ENCODE measurements around the gene WDR45B.
"Not testable (repeated sequence)": the region's sequence is repeated elsewhere in the genome, so short reads cannot be mapped to it uniquely, and the experiment has no call there.

Gene WDR45B

DNA sequence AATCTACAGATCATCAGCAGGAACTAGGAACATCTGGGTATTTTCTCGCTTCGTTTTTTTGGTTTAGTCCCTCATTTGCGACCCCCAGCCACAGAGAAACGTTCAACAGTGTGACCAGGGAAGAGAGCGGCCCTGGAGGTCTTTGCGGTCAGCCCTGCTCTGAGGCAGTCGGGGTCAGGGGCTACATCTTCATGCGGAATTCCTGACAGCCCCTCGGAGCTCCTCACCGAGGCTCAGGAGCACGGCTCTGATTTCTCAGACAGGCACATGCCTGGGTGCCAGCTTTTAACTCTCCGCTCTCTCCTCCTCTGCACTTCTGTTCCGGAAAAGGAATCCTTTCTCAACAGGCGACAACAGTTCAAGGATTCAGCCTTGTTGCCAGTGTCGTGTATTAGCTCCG, 8.0 kb upstream of the WDR45B start:
- no peak for TF ChIP-seq ZNF274 (IDR thresholded peaks at IDR 0.05; ENCODE audit: low read depth, low read length)
- no peak overlapping the region for H3K4me3 ChIP-seq (ENCODE audit: low read length)

DNA sequence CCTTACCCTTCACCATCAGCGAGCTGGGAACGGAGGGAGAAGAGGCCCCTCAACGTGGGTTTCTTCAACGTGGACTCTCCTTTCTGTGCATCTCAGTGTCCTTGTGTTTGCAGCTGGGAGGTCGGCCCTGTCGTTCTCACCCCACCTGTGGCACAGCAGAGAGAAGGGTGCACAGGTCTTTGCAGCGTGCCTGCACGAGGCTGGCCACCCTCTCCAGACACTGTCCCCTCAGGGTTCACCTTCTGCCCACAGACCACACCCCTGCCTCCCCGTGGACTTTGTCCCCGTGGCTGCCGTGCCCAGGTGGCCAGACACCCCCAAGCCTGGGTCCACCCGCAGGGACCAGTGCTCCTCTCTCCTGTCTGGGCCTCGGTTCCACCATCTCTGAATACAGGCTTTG, 7.3 kb upstream of the WDR45B start:
- no peak overlapping the region for H3K4me3 ChIP-seq (ENCODE audit: low read length)
- no peak for TF ChIP-seq ZNF274 (IDR thresholded peaks at IDR 0.05; ENCODE audit: low read depth, low read length)

DNA sequence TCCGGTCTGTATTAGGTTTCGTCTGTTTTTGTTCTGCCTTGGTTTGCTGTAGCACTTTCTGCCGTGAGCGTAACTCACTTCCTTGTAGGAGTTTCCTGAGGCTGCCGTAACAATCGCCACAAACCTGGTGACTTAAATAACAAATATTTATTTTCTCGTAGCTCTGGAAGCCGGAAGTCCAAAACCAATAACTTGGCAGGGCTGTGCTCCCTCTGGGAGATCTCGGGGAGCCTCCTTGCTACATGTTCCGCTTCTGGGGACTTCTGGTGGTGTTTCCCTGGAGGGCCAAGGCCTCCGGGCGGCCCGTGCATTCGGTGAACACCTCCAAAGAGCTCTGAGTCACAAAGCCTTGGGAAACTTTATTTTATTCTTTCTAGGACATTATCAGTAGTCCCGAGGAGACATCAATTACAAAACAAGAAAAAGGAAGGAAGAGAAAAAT, 6.8 kb upstream of the WDR45B start:
- no peak for TF ChIP-seq ZNF274 (IDR thresholded peaks at IDR 0.05; ENCODE audit: low read depth, low read length)
- no peak overlapping the region for H3K4me3 ChIP-seq (ENCODE audit: low read length)

DNA sequence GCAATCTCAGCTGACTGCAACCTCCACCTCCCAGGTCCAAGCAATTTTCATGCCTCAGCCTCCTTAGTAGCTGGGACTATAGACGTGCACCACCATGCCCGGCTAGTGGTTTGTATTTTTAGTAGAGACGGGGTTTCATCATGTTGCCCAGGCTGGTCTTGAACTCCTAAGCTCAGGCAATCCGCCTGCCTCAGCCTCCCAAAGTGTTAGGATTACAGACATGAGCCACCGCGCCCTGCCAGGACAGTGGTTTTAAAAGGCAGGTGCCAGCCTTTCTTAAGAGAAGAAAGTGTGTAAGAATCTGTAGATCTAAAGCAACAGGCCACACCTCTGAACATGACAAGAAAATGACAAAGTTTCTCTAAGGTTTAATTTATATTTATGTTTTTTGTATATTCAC, 6.4 kb upstream of the WDR45B start:
- H3K4me3 ChIP-seq (ENCODE audit: low read length), result not testable (repeated sequence)

DNA sequence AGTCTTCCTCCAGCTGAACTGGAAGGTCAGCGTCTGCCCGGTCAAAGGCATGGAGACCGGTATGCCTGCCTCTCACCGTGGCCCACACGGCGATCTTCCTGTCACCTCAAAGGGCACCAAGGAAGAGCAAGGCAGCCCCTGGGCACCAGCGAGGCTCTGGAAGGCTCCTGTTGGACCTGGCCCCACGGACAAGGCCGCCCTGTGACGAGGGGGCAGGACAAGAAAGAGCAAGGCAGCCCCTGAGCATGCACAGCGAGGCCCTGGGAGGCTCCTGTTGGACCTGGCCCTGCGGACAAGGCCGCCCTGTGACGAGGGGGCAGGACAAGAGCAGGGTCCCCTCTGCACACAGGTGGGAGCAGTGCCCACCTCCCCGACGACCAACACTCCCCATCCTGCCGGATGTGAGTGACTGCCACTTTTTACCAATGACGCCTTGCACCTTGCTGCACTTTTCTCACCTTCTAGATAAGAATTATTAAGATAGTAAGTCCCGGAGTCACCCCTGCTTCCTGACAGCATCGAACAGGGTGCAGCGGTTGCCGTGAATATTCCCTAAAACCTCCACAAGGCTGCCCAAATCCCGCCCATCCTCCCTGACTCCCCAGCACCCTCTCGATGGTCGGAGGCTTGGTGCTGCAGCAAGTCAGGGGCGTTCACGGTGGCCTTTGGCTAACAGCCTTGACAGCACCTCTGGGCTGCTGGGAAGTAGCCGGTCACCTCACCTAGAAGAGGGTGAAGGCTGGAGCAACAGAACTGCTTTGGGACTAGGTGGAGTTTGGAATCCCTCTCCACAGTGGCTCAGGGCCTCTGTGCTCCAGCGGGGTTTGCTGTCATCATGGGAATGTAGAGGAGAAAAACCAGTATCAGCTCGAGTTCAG, 5.6 kb upstream of the WDR45B start:
- TF ChIP-seq ZNF274 (IDR thresholded peaks at IDR 0.05; ENCODE audit: low read depth, low read length), result no peak
- no peak overlapping the region for H3K4me3 ChIP-seq (ENCODE audit: low read length)

DNA sequence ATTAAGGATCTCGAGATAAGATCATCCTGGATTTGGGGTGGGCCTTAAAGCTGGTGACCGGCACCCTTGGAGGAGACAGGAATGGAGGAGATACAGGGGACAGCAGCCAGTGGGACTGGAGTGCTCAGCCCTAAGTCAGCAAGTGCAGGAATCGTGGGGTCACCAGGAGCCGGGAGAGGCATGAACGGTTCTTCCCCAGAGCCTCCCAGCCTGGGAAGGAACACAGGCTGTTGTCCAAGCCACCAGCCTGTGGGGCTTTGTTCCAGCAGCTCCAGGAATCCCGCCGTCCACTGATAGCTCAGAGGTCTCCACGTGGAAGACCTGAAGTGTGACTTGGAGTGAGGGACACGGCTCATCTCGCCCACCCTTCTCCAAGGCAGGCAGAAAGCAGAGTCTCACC, 2.5 kb upstream of the WDR45B start:
- H3K4me3 ChIP-seq (ENCODE audit: low read length), result no peak overlapping the region
- TF ChIP-seq ZNF274 (IDR thresholded peaks at IDR 0.05; ENCODE audit: low read depth, low read length), result no peak

DNA sequence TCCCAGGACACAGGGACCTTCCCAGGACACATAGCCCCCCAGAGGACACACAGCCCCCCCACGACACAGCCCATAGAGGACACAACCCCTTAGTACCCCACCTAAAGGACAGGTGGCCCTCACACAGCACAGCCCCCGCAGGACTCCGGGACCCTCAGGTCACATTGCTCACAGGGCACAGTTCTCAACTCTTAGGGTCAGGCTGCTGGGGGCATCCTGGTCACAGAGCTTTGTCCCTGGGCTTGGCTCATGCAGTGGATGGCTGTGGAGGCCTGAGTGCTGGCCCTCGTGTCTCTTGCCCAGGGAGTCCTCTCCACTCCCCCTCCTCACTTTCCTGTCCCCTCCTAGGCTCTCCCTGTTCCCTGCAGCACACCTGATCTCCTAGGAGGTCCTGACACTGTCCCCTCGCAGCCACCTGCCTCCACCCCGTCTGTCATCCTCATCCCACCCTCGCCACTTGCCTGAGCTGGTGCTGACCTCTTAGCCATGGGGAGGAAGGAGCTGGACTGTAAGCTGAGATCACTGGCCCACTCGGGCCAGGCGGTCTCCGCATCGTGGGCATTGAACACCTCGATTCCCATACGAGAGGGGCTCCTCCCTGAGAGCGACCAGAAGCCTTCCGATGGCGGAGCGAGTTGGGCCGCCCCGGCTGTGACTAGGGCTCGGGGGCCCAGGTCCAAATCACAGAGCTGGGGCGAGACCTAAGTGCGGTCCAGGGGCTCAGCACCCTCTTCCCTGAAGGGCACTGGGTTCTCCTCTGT, 1.4 kb upstream of the WDR45B start:
- H3K4me3 ChIP-seq (ENCODE audit: low read length), result no peak overlapping the region
- TF ChIP-seq ZNF274 (IDR thresholded peaks at IDR 0.05; ENCODE audit: low read depth, low read length), result no peak

DNA sequence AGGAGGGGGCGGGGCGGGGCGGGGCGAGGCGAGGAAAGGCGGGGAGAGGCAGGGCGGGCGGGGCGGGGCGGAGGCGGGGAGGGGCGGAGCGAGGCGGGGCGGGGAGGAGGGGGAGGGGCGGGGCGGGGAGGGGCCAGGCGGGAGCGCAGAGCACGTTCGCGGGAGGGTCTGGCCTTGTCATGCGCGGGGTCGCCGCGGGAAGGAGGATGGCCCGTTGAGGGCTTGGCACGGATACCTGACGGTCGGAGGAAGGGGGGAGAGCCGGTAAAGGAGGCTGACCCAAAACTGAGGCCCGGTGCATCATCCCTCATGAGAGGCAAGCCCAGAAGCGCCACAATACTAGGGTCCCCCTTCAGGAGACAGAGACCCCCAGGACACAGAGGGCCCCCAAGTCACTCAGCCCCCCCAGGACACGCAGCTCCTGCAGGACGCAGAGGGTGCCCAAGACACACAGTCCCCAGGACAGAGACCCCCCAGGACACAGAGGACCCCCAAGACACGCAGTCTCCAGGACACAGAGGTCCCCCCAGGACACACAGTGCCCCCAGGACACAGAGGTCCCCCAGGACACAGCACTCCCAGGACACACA, 593 bp upstream of the WDR45B start:
- peak overlapping the region; percentile 37; the same call in 1 of the 2 replicates for H3K4me3 ChIP-seq (ENCODE audit: low read length)
- TF ChIP-seq ZNF274 (IDR thresholded peaks at IDR 0.05; ENCODE audit: low read depth, low read length), result no peak

DNA sequence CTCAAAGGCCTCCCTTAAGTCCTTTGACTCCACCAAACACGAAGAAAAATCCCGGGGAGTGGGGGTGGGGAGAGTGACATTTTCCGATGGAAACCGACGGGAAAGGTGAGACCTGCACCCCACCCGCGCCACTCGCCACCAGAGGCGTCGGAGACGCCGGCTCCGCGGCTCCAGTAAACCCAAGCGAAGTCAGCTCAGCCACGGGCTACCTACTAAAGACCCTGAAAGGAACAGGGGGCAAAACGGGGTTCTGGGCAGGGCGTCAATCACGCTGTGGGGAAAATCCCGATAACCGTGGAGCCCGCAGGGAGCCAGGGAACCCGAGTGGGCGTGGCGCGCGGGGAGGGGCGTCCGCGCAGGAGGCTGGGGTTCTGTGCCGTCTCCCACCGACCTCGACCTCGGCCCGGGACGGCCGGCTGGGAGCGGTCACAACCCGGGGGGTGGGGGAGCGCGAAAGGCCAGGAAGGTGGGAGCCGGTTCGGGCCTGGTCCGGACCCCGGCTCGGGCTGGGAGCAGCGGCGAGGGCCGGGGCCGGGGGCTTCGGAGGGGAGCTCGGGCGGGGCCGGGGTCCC, 565 bp downstream of the WDR45B start:
- peak overlapping the region; percentile 91 for H3K4me3 ChIP-seq (ENCODE audit: low read length)
- no peak for TF ChIP-seq ZNF274 (IDR thresholded peaks at IDR 0.05; ENCODE audit: low read depth, low read length)

DNA sequence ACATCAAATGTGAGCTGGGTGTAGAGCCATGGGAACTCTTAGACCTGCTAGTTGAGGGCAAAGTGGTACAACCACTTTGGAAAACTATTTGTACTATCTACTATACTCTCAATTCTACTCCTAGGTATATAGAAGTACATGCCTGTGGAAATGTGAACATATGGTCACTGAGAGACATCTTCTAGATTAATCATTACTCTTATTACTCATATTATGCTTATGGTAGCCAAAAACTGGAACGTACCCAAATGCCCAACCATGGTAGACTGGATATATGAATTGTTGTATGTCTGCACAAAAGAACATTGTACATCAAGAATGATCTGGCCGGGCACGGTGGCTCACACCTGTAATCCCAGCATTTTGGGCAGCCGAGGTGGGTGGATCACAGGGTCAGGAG, 2.7 kb downstream of the WDR45B start:
- H3K4me3 ChIP-seq (ENCODE audit: low read length), result no peak overlapping the region
- no peak for TF ChIP-seq ZNF274 (IDR thresholded peaks at IDR 0.05; ENCODE audit: low read depth, low read length)

DNA sequence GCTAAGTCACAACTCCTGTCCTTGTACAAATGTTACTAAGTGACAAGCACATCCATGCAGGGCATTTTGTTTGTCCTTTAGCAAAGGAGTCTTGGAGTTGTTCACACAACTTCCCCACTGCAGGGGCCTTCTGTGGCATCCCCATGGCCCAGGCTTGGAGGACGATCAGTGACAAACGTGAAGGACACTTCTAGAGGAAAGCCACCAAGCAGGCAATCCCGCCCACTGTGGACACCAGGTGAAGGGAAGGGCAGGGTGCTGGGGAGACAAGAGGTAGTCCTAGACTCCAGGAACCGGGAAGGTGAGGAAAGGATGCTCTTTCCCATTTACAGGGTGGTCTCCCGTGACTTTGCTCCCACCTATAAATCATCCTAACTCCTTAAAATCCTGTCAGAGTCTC, 4.1 kb downstream of the WDR45B start:
- no peak for TF ChIP-seq ZNF274 (IDR thresholded peaks at IDR 0.05; ENCODE audit: low read depth, low read length)
- no peak overlapping the region for H3K4me3 ChIP-seq (ENCODE audit: low read length)

DNA sequence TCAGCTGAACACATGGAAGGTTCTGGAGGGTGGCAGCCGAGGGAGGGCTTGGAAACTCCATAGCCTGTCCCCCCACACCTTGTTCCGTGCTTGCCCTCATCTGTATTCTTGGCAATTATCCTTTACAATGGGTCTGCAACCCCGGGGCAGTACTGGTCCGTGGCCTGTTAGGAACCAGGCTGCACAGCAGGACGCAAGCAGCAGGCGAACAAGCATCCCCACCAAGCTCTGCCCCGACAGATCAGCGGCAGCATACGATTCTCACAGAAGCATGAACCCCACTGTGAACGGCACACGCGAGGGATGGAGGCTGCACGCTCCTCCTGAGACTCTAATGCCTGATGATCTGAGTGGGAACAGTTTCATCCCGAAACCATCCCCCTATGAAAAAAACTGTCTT, 6.2 kb downstream of the WDR45B start:
- TF ChIP-seq ZNF274 (IDR thresholded peaks at IDR 0.05; ENCODE audit: low read depth, low read length), result no peak
- no peak overlapping the region for H3K4me3 ChIP-seq (ENCODE audit: low read length)

DNA sequence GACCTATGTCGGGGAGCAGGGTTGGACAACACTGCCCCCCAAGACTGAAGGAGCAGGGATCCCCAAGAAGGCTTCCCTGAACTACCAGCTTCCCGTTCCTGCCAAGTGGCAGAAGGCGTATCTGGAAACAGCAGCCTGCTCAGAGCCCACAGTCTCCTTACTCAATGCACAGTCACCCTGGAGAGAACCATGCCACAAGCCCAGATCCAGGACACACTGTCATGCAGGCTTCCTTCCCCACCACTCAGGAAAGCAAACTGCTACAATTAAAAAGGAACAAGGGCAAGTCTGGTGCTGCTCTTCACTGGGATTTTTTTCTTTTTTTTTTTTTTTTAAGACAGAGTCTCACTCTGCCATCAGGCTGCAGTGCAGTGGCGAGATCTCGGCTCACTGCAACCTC, 8.2 kb downstream of the WDR45B start:
- TF ChIP-seq ZNF274 (IDR thresholded peaks at IDR 0.05; ENCODE audit: low read depth, low read length), result no peak
- H3K4me3 ChIP-seq (ENCODE audit: low read length), result no peak overlapping the region

DNA sequence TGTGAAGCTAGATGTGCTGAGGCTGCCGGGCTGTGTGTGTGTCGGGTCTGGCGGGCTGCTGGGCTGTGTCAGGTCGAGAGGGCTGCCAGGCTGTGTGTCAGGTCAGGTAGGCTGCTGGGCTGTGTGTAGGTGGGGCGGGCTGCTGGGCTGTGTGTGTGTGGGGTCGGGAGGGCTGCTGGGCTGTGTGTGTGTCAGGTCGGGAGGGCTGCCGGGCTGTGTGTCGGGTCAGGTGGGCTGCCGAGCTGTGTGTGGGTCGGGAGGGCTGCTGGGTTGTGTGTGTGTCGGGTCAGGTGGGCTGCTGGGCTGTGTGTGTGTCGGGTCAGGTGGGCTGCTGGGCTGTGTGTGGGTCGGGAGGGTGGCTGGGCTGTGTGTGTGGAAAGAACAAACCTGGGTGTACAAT, 8.6 kb downstream of the WDR45B start:
- TF ChIP-seq ZNF274 (IDR thresholded peaks at IDR 0.05; ENCODE audit: low read depth, low read length), result no peak
- no peak overlapping the region for H3K4me3 ChIP-seq (ENCODE audit: low read length)

All from GM08714 (cell line).